SK-N-SH (cell line): ENCODE measurements around the gene DDX1. TPM values are rescaled to one million over a fixed set of nuclear protein-coding genes. Genes with fewer than 3 reads are reported as not detected.

Source experiments
- CTCF ChIA-PET: fragments of 300-600, 350-600 bp; formaldehyde crosslinking; extraction: SDS; loops from one replicate; lab custom pipeline; 2021; lab: Yijun Ruan, JAX
- POLR2A ChIA-PET: fragments of 350-600 bp; sonication (Branson Sonifier 250); formaldehyde crosslinking; extraction: SDS; loops from one replicate; lab custom pipeline; 2020; ENCODE audit warnings: antibody characterized with exemption, inconsistent platforms; lab: Yijun Ruan, JAX
- DNase-seq: peaks from one replicate; pipeline ENCODE4 v3.0.0; 2012
- H2AFZ ChIP-seq: fragments of 200-600 bp; sonication (generic); 2 replicates; pipeline ENCODE4 v1.8.1; 2016; ENCODE audit warnings: antibody characterized with exemption, mild to moderate bottlenecking, low read depth
- H3F3A ChIP-seq: fragments of 200-600 bp; sonication (generic); replicated peaks from 2 replicates; pipeline ENCODE3; 2016; ENCODE audit warnings: antibody characterized with exemption, mild to moderate bottlenecking; ENCODE audit not compliant: insufficient read depth
- H3K27ac ChIP-seq, 2 experiments: fragments of 200-500 bp in 1 of 2; fragments of 200-600 bp in 1 of 2; sonication (Bioruptor generic) in 1 of 2; sonication (generic), shearing (Covaris generic) in 1 of 2; 2 replicates each; pipeline versions ENCODE4 v1.5.1 to v1.6.1; 2014 to 2016; ENCODE audit warnings: low read depth in 2 of 2, inconsistent platforms in 1 of 2, low read length in 1 of 2, mild to moderate bottlenecking in 1 of 2, mixed read lengths in 1 of 2
- H3K27me3 ChIP-seq: fragments of 200-600 bp; sonication (generic), shearing (Covaris generic); 2 replicates; pipeline ENCODE4 v1.6.1; 2016; ENCODE audit warnings: mixed run types; ENCODE audit not compliant: insufficient read depth
- H3K36me3 ChIP-seq, 2 experiments: fragments of 200-500 bp in 1 of 2; fragments of 200-600 bp in 1 of 2; sonication (Bioruptor generic) in 1 of 2; sonication (generic) in 1 of 2; replicated peaks in 1 of 2; 2 replicates each; pipeline versions ENCODE3 to v1.5.1; 2014 to 2016; ENCODE audit warnings: low read length in 1 of 2, mild to moderate bottlenecking in 1 of 2; ENCODE audit not compliant: insufficient read depth in 2 of 2, control insufficient read depth in 1 of 2
- H3K4me1 ChIP-seq, 2 experiments: fragments of 200-500 bp in 1 of 2; fragments of 200-600 bp in 1 of 2; sonication (Bioruptor generic) in 1 of 2; sonication (generic), shearing (Covaris generic) in 1 of 2; 2 replicates each; pipeline versions ENCODE4 v1.5.1 to v1.6.1; 2014 to 2016; ENCODE audit warnings: low read depth in 1 of 2, low read length in 1 of 2, mixed run types in 1 of 2; ENCODE audit not compliant: insufficient read depth in 2 of 2, control insufficient read depth in 1 of 2
- H3K4me2 ChIP-seq: fragments of 200-600 bp; sonication (generic), shearing (Covaris generic); 2 replicates; pipeline ENCODE4 v1.6.1; 2017; ENCODE audit warnings: mixed run types
- H3K4me3 ChIP-seq, 2 experiments: fragments of 200-500 bp in 1 of 2; fragments of 200-600 bp in 1 of 2; sonication (Bioruptor generic) in 1 of 2; sonication (generic), shearing (Covaris generic) in 1 of 2; 2 replicates each; pipeline versions ENCODE4 v1.5.1 to v1.8.1; 2014 to 2016; ENCODE audit warnings: low read depth in 2 of 2, inconsistent platforms in 1 of 2, low read length in 1 of 2, mild to moderate bottlenecking in 1 of 2, mixed read lengths in 1 of 2, moderate library complexity in 1 of 2
- H3K79me2 ChIP-seq: fragments of 200-600 bp; sonication (generic); 2 replicates; pipeline ENCODE4 v1.8.1; 2017; ENCODE audit warnings: mild to moderate bottlenecking; ENCODE audit not compliant: insufficient read depth
- H3K9ac ChIP-seq: fragments of 200-600 bp; sonication (generic); 2 replicates; pipeline ENCODE4 v1.6.1; 2017; ENCODE audit warnings: mixed run types
- H3K9me2 ChIP-seq: fragments of 200-600 bp; sonication (generic); 2 replicates; pipeline ENCODE4 v1.6.1; 2017; ENCODE audit warnings: mixed run types
- H3K9me3 ChIP-seq: fragments of 200-600 bp; sonication (generic); 2 replicates; pipeline ENCODE4 v1.6.1; 2017; ENCODE audit warnings: mixed run types, mild to moderate bottlenecking, moderate library complexity
- H4K20me1 ChIP-seq: fragments of 200-600 bp; sonication (generic); 2 replicates; pipeline ENCODE4 v1.6.1; 2017; ENCODE audit warnings: mild to moderate bottlenecking, mixed run types; ENCODE audit not compliant: insufficient read depth
- CHD2 ChIP-seq: fragments of 150-350 bp; IDR thresholded peaks from 2 replicates; pipeline ENCODE4 v1.6.1; 2018; ENCODE audit warnings: low read length; ENCODE audit not compliant: partially characterized antibody
- EP300 ChIP-seq, 2 experiments: IDR thresholded peaks; 2 replicates each; pipeline versions ENCODE4 v1.4.0 to v1.6.1; 2012; ENCODE audit warnings: borderline replicate concordance in 1 of 2, low read depth in 1 of 2, low read length in 1 of 2
- EZH2phosphoT487 ChIP-seq: fragments of 200-600 bp; sonication (generic); IDR thresholded peaks from 2 replicates; pipeline ENCODE4 v1.6.1; 2017; ENCODE audit warnings: low read depth, mixed run types, mild to moderate bottlenecking, antibody characterized with exemption, moderate library complexity, borderline replicate concordance
- FOSL2 ChIP-seq: IDR thresholded peaks from 2 replicates; pipeline ENCODE4 v1.4.0; 2012; ENCODE audit warnings: low read depth, mild to moderate bottlenecking, moderate library complexity, borderline replicate concordance
- FOXJ3 ChIP-seq: sonication (generic); formaldehyde crosslinking; IDR thresholded peaks from 2 replicates; pipeline ENCODE4 v1.5.1; 2020; ENCODE audit warnings: mild to moderate bottlenecking, missing genetic modification reagents
- FOXM1 ChIP-seq: IDR thresholded peaks from 2 replicates; pipeline ENCODE4 v1.4.0; 2012; ENCODE audit warnings: low read depth, mild to moderate bottlenecking
- GATA2 ChIP-seq: sonication (generic); formaldehyde crosslinking; IDR thresholded peaks from 2 replicates; pipeline ENCODE4 v1.5.0; 2020; ENCODE audit warnings: mild to moderate bottlenecking, missing genetic modification reagents
- JUND ChIP-seq: IDR thresholded peaks from 2 replicates; pipeline ENCODE4 v1.4.0; 2012
- MEF2A ChIP-seq: IDR thresholded peaks from 2 replicates; pipeline ENCODE4 v1.4.0; 2012; ENCODE audit warnings: low read depth, borderline replicate concordance
- NFIC ChIP-seq: IDR thresholded peaks from 2 replicates; pipeline ENCODE4 v1.4.0; 2012; ENCODE audit warnings: borderline replicate concordance
- RFX5 ChIP-seq: IDR thresholded peaks from 2 replicates; pipeline ENCODE4 v1.6.1; 2012; ENCODE audit warnings: mild to moderate bottlenecking, improper control_type of control experiment, low read length
- TAF1 ChIP-seq: IDR thresholded peaks from 2 replicates; pipeline ENCODE4 v1.6.1; 2012; ENCODE audit warnings: low read depth, mild to moderate bottlenecking, low read length, moderate library complexity, borderline replicate concordance
- TEAD4 ChIP-seq: IDR thresholded peaks from 2 replicates; pipeline ENCODE4 v1.4.0; 2012; ENCODE audit warnings: mild to moderate bottlenecking, borderline replicate concordance; ENCODE audit not compliant: insufficient read depth
- ZBTB33 ChIP-seq: IDR thresholded peaks from 2 replicates; pipeline ENCODE4 v1.4.0; 2012; ENCODE audit warnings: low read depth, borderline replicate concordance
- WGBS: methylation state at CpG from one replicate; pipeline ENCODE4 v1.1.6; 2017; ENCODE audit warnings: low lambda C conversion rate; 5-methylcytosine and 5-hydroxymethylcytosine counted together
- polyA plus RNA-seq, 3 experiments: library from polyadenylated mRNA; depleted of rRNA; stranded (reverse); fragments of >200 nt; gene quantifications; 2 replicates each; pipeline ENCODE4 v1.2.3, GENCODE V29; 2012
- TF ChIP-seq, protein P1 (sequence below): IDR thresholded peaks from 2 replicates; pipeline ENCODE4 v1.4.0; 2012; ENCODE audit warnings: low read depth
- TF ChIP-seq, protein P2 (sequence below): fragments of 200-600 bp; sonication (generic); IDR thresholded peaks from 2 replicates; pipeline ENCODE4 v1.6.1; 2017; ENCODE audit warnings: antibody characterized with exemption, mild to moderate bottlenecking, moderate library complexity

DDX1 gene
- polyA plus RNA-seq, 1 of the 3 experiments (the other 2 are of a cell fraction) = 54.5 TPM

- Histone ChIP-seq H3F3A (peaks cover 5% of the 10 kb centered on the region), H3K4me3 (no peak overlapping the region), H2AFZ (no peak overlapping the region), H3K9me3 (no peaks in the 10 kb centered on the region), H3K27ac (no peak overlapping the region; a peak in 1 of 4 replicates), H3K36me3 (peaks cover 78 to 97% of the 10 kb centered on the region in 2 experiments), H3K4me1 (peaks cover 0 to 8% of the 10 kb centered on the region in 2 experiments; a peak in 1 of 4 replicates), H3K9ac (no peak overlapping the region), H3K4me2 (no peak overlapping the region), H3K27me3 (no peaks in the 10 kb centered on the region), H3K79me2 (no peaks in the 10 kb centered on the region), H4K20me1 (no peaks in the 10 kb centered on the region), H3K9me2 (no peaks in the 10 kb centered on the region)
- WGBS = 92% methylated on average over 7 of the region's 7 CpGs
- ChIA-PET CTCF (interaction anchor here (0.7 to 18.8 kb wide), 8 partner anchors 10 to 978 kb away, joined by 3 to 214 read pairs (median 8); partner anchors contain the start of gene MYCN), POLR2A (no interaction called here)
- TF ChIP-seq RFX5 (no peak), FOXM1 (no peak), FOSL2 (no peak), CHD2 (no peak), EP300 (IDR thresholded peaks at IDR 0.05; ENCODE audit: borderline replicate concordance in 1 of 2, low read depth in 1 of 2, low read length in 1 of 2) (no peak), ZBTB33 (no peak), NFIC (no peak), TAF1 (no peak)
- TF ChIP-seq, protein P1, sequence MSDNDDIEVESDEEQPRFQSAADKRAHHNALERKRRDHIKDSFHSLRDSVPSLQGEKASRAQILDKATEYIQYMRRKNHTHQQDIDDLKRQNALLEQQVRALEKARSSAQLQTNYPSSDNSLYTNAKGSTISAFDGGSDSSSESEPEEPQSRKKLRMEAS = no peak
- TF ChIP-seq, protein P2, sequence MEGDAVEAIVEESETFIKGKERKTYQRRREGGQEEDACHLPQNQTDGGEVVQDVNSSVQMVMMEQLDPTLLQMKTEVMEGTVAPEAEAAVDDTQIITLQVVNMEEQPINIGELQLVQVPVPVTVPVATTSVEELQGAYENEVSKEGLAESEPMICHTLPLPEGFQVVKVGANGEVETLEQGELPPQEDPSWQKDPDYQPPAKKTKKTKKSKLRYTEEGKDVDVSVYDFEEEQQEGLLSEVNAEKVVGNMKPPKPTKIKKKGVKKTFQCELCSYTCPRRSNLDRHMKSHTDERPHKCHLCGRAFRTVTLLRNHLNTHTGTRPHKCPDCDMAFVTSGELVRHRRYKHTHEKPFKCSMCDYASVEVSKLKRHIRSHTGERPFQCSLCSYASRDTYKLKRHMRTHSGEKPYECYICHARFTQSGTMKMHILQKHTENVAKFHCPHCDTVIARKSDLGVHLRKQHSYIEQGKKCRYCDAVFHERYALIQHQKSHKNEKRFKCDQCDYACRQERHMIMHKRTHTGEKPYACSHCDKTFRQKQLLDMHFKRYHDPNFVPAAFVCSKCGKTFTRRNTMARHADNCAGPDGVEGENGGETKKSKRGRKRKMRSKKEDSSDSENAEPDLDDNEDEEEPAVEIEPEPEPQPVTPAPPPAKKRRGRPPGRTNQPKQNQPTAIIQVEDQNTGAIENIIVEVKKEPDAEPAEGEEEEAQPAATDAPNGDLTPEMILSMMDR = no peak
- no peak for DNase-seq
These were observed 39.5 kb downstream of the DDX1 start for GRCh38 chr2:15630978-15631719.

- Histone ChIP-seq H3K9me2 (no peaks in the 10 kb centered on the region), H3K4me3 (no peak overlapping the region), H3F3A (peaks cover 5% of the 10 kb centered on the region), H3K79me2 (no peaks in the 10 kb centered on the region), H3K27ac (no peak overlapping the region), H3K4me2 (no peak overlapping the region), H2AFZ (no peak overlapping the region), H3K4me1 (peaks cover 0 to 8% of the 10 kb centered on the region in 2 experiments; a peak in 1 of 4 replicates), H3K36me3 (peaks cover 71 to 94% of the 10 kb centered on the region in 2 experiments), H3K9me3 (no peaks in the 10 kb centered on the region), H4K20me1 (no peaks in the 10 kb centered on the region), H3K27me3 (no peaks in the 10 kb centered on the region), H3K9ac (no peak overlapping the region)
- POLR2A ChIA-PET = no interaction called here
- CTCF ChIA-PET = interaction anchor here (5.9 to 18.8 kb wide), 3 partner anchors 310 to 977 kb away, joined by 29 to 214 read pairs (median 32); partner anchors contain the start of gene MYCN
- no peak for DNase-seq
- TF ChIP-seq, protein P1 = no peak
- TF ChIP-seq EP300 (IDR thresholded peaks at IDR 0.05; ENCODE audit: borderline replicate concordance in 1 of 2, low read depth in 1 of 2, low read length in 1 of 2) = no peak
- no peak for TF ChIP-seq MEF2A
- TF ChIP-seq TEAD4 = no peak
- TF ChIP-seq EZH2phosphoT487 = no peak
- no peak for TF ChIP-seq JUND
- no peak for TF ChIP-seq FOXJ3
- TF ChIP-seq, protein P2 = no peak
- TF ChIP-seq GATA2 = no peak
These were observed 40.2 kb downstream of the DDX1 start for GRCh38 chr2:15631883-15632282.
